GM20000 (cell line): ENCODE data around the gene CCN5.

ENCODE experiments used
- DNase-seq: peaks from one replicate; pipeline ENCODE4 v3.0.0; 2012; ENCODE audit warnings: low spot score
- CTCF ChIP-seq: IDR thresholded peaks from 2 replicates; pipeline ENCODE4 v1.5.1; 2012; ENCODE audit warnings: mild to moderate bottlenecking, control low read depth; ENCODE audit errors: extremely low read depth, missing control alignments

CCN5 gene

DNA sequence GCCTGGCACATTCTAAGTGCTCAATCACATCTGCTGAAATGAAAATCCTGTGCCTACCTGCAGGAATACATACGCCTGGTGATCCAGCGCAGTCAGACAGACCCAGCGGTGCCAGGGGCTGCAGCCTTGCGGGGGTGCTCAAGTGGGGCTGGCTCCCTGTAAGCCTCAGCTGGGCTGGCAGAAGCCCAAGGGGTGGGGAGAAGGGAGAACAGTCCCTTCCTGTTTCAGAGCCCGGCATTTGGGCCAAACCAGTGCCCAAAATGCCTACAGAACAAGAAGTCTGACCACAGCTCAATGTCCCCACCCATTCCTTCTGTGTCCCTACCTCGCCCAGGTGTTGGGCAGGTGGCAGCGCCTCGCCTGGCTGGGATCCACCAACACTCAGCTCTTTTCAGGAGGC lies 53.1 kb downstream of the CCN5 start:
- DNase-seq = no peak
- TF ChIP-seq CTCF = no peak

- no peak for TF ChIP-seq CTCF
- no peak for DNase-seq
These were observed 53.8 kb downstream of the CCN5 start for GRCh38 chr20:44768854-44769480.

GRCh38 chr20:44769481-44769863 lies 54.3 kb downstream of the CCN5 start:
- DNase-seq = no peak
- no peak for TF ChIP-seq CTCF

- no peak for TF ChIP-seq CTCF
- DNase-seq = no peak
These were observed 55.5 kb downstream of the CCN5 start for GRCh38 chr20:44770484-44771171.

- no peak for DNase-seq
These were observed 56.0 kb downstream of the CCN5 start for GRCh38 chr20:44771172-44771535.

DNA sequence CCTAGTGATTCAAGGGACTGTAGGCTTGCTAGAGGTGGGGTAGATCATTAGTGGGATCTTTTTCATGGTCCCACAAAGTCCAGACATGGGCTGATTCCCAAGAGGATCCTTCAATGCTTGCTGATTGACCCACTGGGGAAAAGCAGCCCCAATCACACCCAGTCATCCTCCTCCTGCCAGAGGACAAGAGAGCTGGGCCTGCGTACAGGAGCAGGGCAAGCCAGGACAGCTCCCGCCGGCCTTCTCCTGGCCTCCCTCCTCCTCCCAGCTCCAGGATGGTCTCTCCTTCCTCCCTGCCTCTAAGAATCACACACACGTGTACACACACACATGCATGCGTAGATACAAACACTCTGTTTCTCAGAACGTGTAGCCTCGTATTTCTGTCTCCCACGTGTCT lies 57.5 kb downstream of the CCN5 start:
- no peak for TF ChIP-seq CTCF
- no peak for DNase-seq

More at GRCh38 chr20:44771172-44771535, 56.0 kb downstream of the CCN5 start:
- TF ChIP-seq CTCF = no peak

DNA sequence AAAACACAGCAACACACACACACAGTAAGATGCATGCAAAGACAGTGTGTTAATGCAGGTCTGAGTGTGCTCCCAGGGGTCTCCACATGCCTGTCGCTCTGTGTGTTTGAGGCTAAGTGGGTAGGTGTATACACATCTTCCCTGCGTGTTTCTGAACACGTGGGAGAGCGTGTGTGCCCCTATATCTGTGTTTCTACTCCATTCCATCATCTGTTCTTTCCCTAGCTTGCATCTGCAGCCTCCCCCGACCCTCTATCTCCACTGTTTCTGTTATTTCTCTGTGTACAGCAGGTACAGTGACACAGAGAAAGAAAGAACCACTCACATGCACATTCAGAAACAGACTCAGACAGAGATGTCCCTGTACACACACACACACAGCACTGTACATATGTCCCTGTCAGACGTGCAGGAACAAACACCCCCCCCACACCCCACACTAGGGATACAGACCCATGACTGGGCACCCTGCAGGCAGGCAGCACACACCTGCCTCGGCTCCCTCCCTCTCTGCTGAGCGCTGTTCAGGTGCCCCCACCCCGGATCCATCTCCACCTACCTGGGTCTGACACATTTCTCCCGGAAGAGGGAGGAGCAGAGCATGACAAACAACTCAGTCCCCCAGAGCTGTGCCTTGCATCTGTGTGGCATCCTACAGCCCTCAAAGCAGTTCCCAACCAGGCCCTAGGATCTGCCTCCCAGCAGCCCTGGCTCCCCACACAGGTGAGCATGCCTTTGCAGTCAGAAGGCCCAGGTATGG lies 58.1 kb downstream of the CCN5 start:
- no peak for DNase-seq
- no peak for TF ChIP-seq CTCF
